IMR-90 (cell line): ENCODE data around the gene HIPK1. TPM values are rescaled to one million over a fixed set of nuclear protein-coding genes. Genes with fewer than 3 reads are reported as not detected.

Source experiments
- ATAC-seq: fragments of 200-7000 bp; cut with Tn5 transposase; 2 replicates; pipeline ENCODE4 v1.9.1; 2020; ENCODE audit warnings: low read depth, mild to moderate bottlenecking, moderate library complexity
- BruUV-seq: library from RNA; stranded (reverse); fragments of 400-500 nt; replicated peaks from 2 replicates; lab custom pipeline; 2021; lab: Mats Ljungman, UMichigan
- CTCF ChIA-PET: fragments of 300-600 bp; formaldehyde crosslinking; extraction: SDS; loops from one replicate; lab custom pipeline; 2021; ENCODE audit warnings: antibody characterized with exemption; lab: Yijun Ruan, JAX
- POLR2A ChIA-PET: fragments of 300-600 bp; sonication (Branson Sonifier 250); formaldehyde crosslinking; loops from one replicate; lab custom pipeline; 2022; ENCODE audit warnings: antibody characterized with exemption; ENCODE audit not compliant: unreplicated experiment; lab: Charles Lee
- DNase-seq: peaks from one replicate; pipeline ENCODE4 v3.0.0; 2013
- H2AFZ ChIP-seq: replicated peaks from 2 replicates; pipeline ENCODE3; 2013; ENCODE audit warnings: low read length, mild to moderate bottlenecking; ENCODE audit not compliant: poor library complexity
- H2AK5ac ChIP-seq: 2 replicates; pipeline ENCODE4 v1.6.1; 2013; ENCODE audit warnings: low read depth, low read length, inconsistent platforms
- H2AK9ac ChIP-seq: replicated peaks from 2 replicates; pipeline ENCODE3; 2013; ENCODE audit warnings: mild to moderate bottlenecking, low read depth, low read length, moderate library complexity; ENCODE audit not compliant: poor library complexity
- H2BK120ac ChIP-seq: 2 replicates; pipeline ENCODE4 v1.6.1; 2013; ENCODE audit warnings: low read depth, low read length, inconsistent platforms
- H2BK15ac ChIP-seq: 3 replicates; pipeline ENCODE4 v1.6.1; 2013; ENCODE audit warnings: low read depth, low read length, inconsistent platforms
- H2BK20ac ChIP-seq: 2 replicates; pipeline ENCODE4 v1.6.1; 2013; ENCODE audit warnings: low read depth, mild to moderate bottlenecking, inconsistent platforms, low read length, moderate library complexity
- H2BK5ac ChIP-seq: 2 replicates; pipeline ENCODE4 v1.6.1; 2013; ENCODE audit warnings: mild to moderate bottlenecking, low read depth, low read length, inconsistent platforms; ENCODE audit not compliant: poor library complexity, severe bottlenecking
- H3K14ac ChIP-seq: replicated peaks from 2 replicates; pipeline ENCODE4 v1.6.1; 2013; ENCODE audit warnings: low read depth, low read length, inconsistent platforms
- H3K18ac ChIP-seq: 2 replicates; pipeline ENCODE4 v1.6.1; 2013; ENCODE audit warnings: low read depth, low read length, control low read depth
- H3K23ac ChIP-seq: 2 replicates; pipeline ENCODE4 v1.6.1; 2013; ENCODE audit warnings: low read depth, low read length, inconsistent platforms
- H3K27ac ChIP-seq: 2 replicates; pipeline ENCODE4 v1.5.1; 2013; ENCODE audit warnings: mild to moderate bottlenecking, control low read depth, low read length; ENCODE audit not compliant: insufficient read depth
- H3K27me3 ChIP-seq: 2 replicates; pipeline ENCODE4 v1.6.1; 2013; ENCODE audit warnings: low read length; ENCODE audit not compliant: control insufficient read depth, insufficient read depth
- H3K36me3 ChIP-seq: 2 replicates; pipeline ENCODE4 v1.6.1; 2013; ENCODE audit warnings: low read length, mixed read lengths; ENCODE audit not compliant: control insufficient read depth, insufficient read depth
- H3K4ac ChIP-seq: 2 replicates; pipeline ENCODE4 v1.6.1; 2013; ENCODE audit warnings: low read depth, low read length, inconsistent platforms
- H3K4me1 ChIP-seq: 2 replicates; pipeline ENCODE4 v1.6.1; 2013; ENCODE audit warnings: low read length, mixed read lengths; ENCODE audit not compliant: control insufficient read depth, insufficient read depth
- H3K4me2 ChIP-seq: 2 replicates; pipeline ENCODE4 v1.6.1; 2013; ENCODE audit warnings: low read depth, mild to moderate bottlenecking, control low read depth, low read length, moderate library complexity
- H3K4me3 ChIP-seq: 2 replicates; pipeline ENCODE4 v1.5.1; 2013; ENCODE audit warnings: low read depth, mild to moderate bottlenecking, control low read depth, low read length, moderate library complexity; ENCODE audit not compliant: insufficient read depth
- H3K56ac ChIP-seq: 2 replicates; pipeline ENCODE4 v1.6.1; 2013; ENCODE audit warnings: low read length, inconsistent platforms; ENCODE audit not compliant: insufficient read depth; ENCODE audit errors: extremely low read depth
- H3K79me1 ChIP-seq, 2 experiments: 2 replicates each; pipeline ENCODE4 v1.6.1; 2013; ENCODE audit warnings: low read length in 2 of 2, inconsistent platforms in 1 of 2, low read depth in 1 of 2
- H3K9ac ChIP-seq: 2 replicates; pipeline ENCODE4 v1.6.1; 2013; ENCODE audit warnings: low read depth, low read length, control low read depth
- H3K9me1 ChIP-seq: 2 replicates; pipeline ENCODE4 v1.6.1; 2013; ENCODE audit warnings: low read length, inconsistent platforms; ENCODE audit not compliant: insufficient read depth
- H3K9me3 ChIP-seq: 2 replicates; pipeline ENCODE4 v1.6.1; 2013; ENCODE audit warnings: low read length; ENCODE audit not compliant: control insufficient read depth, insufficient read depth
- H4K20me1 ChIP-seq: 2 replicates; pipeline ENCODE4 v1.6.1; 2013; ENCODE audit warnings: low read length, inconsistent platforms; ENCODE audit not compliant: insufficient read depth
- H4K5ac ChIP-seq: 2 replicates; pipeline ENCODE4 v1.6.1; 2013; ENCODE audit warnings: mild to moderate bottlenecking, low read depth, low read length, control low read depth
- H4K8ac ChIP-seq, 2 experiments: 2 replicates each; pipeline ENCODE4 v1.6.1; 2013; ENCODE audit warnings: low read depth in 2 of 2, low read length in 2 of 2, control low read depth in 1 of 2, inconsistent platforms in 1 of 2
- H4K91ac ChIP-seq: 2 replicates; pipeline ENCODE4 v1.6.1; 2013; ENCODE audit warnings: low read depth, low read length, inconsistent platforms; ENCODE audit not compliant: insufficient read depth
- BHLHE40 ChIP-seq: fragments of 150-350 bp; IDR thresholded peaks from 2 replicates; pipeline ENCODE4 v1.6.1; 2016; ENCODE audit warnings: mild to moderate bottlenecking, low read depth, low read length
- CEBPB ChIP-seq: IDR thresholded peaks from 2 replicates; pipeline ENCODE4 v1.6.1; 2012; ENCODE audit warnings: low read depth, low read length, improper control_type of control experiment
- FOS ChIP-seq: fragments of 150-350 bp; IDR thresholded peaks from 2 replicates; pipeline ENCODE4 v1.6.1; 2016; ENCODE audit warnings: low read depth, low read length
- NFE2L2 ChIP-seq: fragments of 150-350 bp; IDR thresholded peaks from 2 replicates; pipeline ENCODE4 v1.6.1; 2016; ENCODE audit warnings: low read depth, mild to moderate bottlenecking, low read length
- WGBS, 2 experiments: methylation state at CpG; one replicate each; pipeline versions ENCODE4 v1.1.5 to v1.1.7; 2013; ENCODE audit warnings: missing lambda C conversion rate in 2 of 2; ENCODE audit not compliant: insufficient read length in 1 of 2; ENCODE audit errors: extremely low coverage in 2 of 2; 5-methylcytosine and 5-hydroxymethylcytosine counted together
- dilution Hi-C: fragments of 300-500 bp; cut with HindIII; formaldehyde crosslinking; loops from one replicate; pipeline ENCODE4 v1.14.3; 2018; ENCODE audit warnings: low sequenced_read_pairs; ENCODE audit not compliant: unreplicated experiment
- in situ Hi-C: fragments of 300-500 bp; cut with MboI; formaldehyde crosslinking; loops from 3 replicates; pipeline ENCODE4 v1.14.3; 2019; ENCODE audit warnings: low sequenced_read_pairs, inconsistent platforms, mixed read lengths
- intact Hi-C: fragments of 100-400 bp; cut with micrococcal nuclease; formaldehyde crosslinking; loops from 2 replicates; pipeline ENCODE4 v1.10.0; 2022
- polyA plus RNA-seq, 3 experiments: library from polyadenylated mRNA; depleted of rRNA; stranded (reverse); fragments of >200 nt; gene quantifications; 2 replicates each; pipeline ENCODE4 v1.2.3, GENCODE V29; 2012; ENCODE audit warnings: low replicate concordance in 1 of 3
- total RNA-seq: library from RNA; depleted of rRNA; stranded (reverse); fragments of >200 nt; gene quantifications from 2 replicates; pipeline ENCODE4 v1.2.3, GENCODE V29; 2012

Gene HIPK1
- total and polyA plus RNA-seq, 2 of the 4 experiments (the other 2 are of a cell fraction) = 15.3 to 33.9 TPM

DNA sequence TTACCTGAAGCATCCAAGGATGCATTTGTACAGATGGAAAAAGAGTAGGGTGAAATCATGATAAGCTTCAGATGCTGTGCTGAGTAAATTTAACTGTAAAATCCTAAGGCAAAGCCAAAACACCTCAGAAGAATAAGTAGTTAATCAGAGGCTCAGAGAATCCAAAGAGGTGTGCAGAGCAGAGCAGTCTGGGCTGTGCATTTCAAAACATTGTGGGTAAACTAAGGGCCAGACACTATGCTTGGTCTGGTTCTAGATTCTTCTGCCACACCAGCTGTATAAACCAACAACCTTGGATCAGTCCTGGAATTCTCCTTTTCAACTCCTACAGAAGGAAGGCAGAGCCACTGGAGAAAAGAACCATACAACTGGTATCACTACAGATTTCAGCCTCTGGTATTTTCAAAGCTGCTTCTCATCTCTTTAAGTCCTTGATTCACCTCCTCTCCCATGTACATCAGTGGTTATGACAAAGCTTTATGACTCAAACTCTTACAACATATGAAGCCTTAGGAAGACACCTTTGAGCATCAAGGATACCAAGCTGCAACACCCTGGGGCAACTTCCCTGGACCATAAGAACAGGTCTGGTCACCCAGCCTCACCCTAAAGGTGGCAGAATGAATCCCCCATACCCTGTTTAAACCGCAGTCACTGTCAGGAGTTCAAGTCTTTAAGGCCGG is 11.6 kb upstream of the HIPK1 start:
- Histone ChIP-seq H3K18ac (no peak overlapping the region), H4K5ac (no peak overlapping the region), H2BK15ac (no peak overlapping the region), H3K79me1 (peaks cover 3 to 10% of the 10 kb centered on the region in 2 experiments; a peak in 2 of 4 replicates), H3K4me2 (no peak overlapping the region), H4K8ac (no peak overlapping the region), H2AK5ac (no peak overlapping the region), H3K4me3 (no peak overlapping the region), H2BK120ac (no peak overlapping the region), H3K36me3 (no peaks in the 10 kb centered on the region), H4K91ac (no peak overlapping the region), H2AK9ac (no peak overlapping the region), H2AFZ (no peak overlapping the region), H2BK5ac (no peak overlapping the region), H3K14ac (no peak overlapping the region), H3K9me1 (peaks cover 2% of the 10 kb centered on the region), H4K20me1 (no peaks in the 10 kb centered on the region), H3K56ac (no peak overlapping the region), H3K9ac (no peak overlapping the region), H3K9me3 (no peaks in the 10 kb centered on the region), H3K23ac (no peak overlapping the region), H3K4ac (no peak overlapping the region), H2BK20ac (no peak overlapping the region), H3K27me3 (peaks cover under 1% of the 10 kb centered on the region; the same call in 1 of the 2 replicates), H3K4me1 (peaks cover 5% of the 10 kb centered on the region), H3K27ac (no peak overlapping the region)
- peak; percentile 75 for DNase-seq
- TF ChIP-seq FOS (0 out of 2 replicates have a peak, but pooled peaks have one; percentile 7), BHLHE40 (no peak), NFE2L2 (no peak), CEBPB (peak; percentile 73)
- no peak for ATAC-seq
- dilution Hi-C loops = no loop called here
- in situ Hi-C loops = loop anchor here (25.0 kb wide), 1 partner anchor 780 kb away; no protein-coding TSS in a partner anchor
- no CpG with 5 or more reads among the region's 2 CpGs for WGBS, 2 experiments
- intact Hi-C loops = no loop called here
- BruUV-seq = no TSS peak
- CTCF ChIA-PET = no interaction called here
- POLR2A ChIA-PET = no interaction called here
